AML-193 (cell line): Measurements from ENCODE around the gene ZNF655.

Experiments
- DNase-seq, 2 experiments: peaks; one replicate each; lab custom pipeline; 2025; lab: John Stamatoyannopoulos, UW

The ZNF655 gene

DNA sequence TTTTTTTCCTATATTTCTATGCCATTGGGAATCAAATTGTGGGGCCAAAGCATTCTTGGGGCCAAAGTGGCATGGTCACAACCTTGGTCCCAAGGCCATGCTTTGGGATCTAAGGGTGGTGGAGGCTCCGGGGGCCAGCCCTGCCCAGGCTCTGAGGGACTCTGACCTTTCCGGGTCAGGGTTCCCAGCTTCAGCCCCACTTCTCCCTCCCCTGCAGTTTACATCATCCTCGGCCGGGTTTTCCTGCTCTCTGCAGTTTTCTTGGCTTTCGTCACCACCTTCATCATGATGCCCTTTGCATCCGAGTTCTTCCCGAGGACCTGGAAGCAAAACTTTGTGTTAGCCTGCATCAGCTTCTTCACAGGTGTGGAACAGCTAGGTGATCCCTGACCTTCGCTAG lies 48.1 kb downstream of the ZNF655 start:
- no peak for DNase-seq

DNA sequence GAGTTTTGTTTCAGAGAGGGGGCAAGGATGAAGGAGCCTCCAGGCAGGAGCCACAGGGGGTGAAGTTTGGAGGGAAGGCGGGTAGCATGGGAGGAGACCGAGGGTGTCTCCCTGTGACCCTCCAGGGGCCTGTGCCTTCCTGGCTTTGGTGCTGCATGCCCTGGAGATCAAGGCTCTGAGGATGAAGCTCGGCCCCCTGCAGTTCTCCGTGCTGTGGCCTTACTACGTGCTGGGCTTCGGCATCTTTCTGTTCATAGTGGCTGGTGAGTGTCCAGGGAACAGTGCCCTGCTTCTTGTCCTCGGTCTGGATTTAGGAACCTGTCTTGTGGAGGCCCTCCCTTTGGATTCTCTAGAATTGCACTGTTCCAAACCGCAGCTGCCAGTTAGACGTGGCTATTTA lies 49.1 kb downstream of the ZNF655 start:
- no peak for DNase-seq

- no peak for DNase-seq
Measured at GRCh38 chr7:99614495-99614894, 56.1 kb downstream of the ZNF655 start.

- DNase-seq, result no peak
Measured at GRCh38 chr7:99615989-99616358, 57.5 kb downstream of the ZNF655 start.

DNA sequence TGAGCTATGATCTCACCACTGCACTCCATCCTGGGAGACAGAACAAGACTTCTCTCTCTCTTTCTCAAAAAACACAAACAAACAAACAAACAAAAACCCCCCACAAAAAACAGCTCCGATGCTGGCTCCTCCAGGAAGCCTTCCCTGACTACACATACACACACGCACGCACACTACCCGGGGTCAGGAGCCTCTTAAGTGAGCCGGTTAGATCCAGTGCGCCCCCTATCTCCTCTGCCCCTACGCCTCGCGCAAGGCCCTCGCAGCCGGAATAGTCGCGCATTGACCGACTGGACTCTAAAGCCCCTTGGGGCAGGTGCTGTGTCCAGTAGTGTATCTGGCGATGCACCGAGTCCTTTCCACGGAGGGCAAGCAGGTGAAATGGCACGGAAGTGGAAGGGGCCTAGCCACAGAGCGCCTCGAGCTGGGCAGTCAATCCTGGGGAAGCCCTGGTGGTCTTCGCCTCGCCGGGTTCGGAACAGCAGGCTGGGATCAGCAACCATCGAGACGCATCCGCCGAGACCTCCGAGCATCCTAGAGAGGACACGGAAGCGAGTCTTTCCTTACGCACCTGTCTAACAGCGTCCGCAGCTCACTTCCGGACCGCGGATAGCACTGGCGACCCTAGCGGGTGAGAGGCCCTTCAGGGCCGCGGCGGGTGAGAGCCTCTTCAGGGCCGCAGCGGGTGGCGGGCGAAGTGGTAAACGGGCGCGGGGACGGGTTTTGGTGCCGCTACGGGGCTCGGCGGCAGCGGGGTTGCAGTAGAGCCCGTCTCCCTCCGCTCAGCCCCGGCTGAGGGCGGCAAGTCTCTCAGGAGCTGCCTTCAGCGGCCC lies 58.1 kb downstream of the ZNF655 start, which contains the start of gene ZSCAN25:
ZSCAN25 (plus strand) TSS at position 588 of the 833 bp plus-strand sequence. CDS start 2,661 bp downstream, outside the sequence.
- DNase-seq, result peak; percentile 84

GRCh38 chr7:99617192-99617781 lies 58.8 kb downstream of the ZNF655 start:
- no peak for DNase-seq

GRCh38 chr7:99618726-99619125 lies 60.3 kb downstream of the ZNF655 start:
- DNase-seq, result no peak

- DNase-seq, result no peak
Measured at GRCh38 chr7:99619571-99620130, 61.2 kb downstream of the ZNF655 start.

- DNase-seq, result no peak
Measured at GRCh38 chr7:99621271-99621670, 62.8 kb downstream of the ZNF655 start.

- no peak for DNase-seq
Measured at GRCh38 chr7:99622596-99622995, 64.2 kb downstream of the ZNF655 start.

DNA sequence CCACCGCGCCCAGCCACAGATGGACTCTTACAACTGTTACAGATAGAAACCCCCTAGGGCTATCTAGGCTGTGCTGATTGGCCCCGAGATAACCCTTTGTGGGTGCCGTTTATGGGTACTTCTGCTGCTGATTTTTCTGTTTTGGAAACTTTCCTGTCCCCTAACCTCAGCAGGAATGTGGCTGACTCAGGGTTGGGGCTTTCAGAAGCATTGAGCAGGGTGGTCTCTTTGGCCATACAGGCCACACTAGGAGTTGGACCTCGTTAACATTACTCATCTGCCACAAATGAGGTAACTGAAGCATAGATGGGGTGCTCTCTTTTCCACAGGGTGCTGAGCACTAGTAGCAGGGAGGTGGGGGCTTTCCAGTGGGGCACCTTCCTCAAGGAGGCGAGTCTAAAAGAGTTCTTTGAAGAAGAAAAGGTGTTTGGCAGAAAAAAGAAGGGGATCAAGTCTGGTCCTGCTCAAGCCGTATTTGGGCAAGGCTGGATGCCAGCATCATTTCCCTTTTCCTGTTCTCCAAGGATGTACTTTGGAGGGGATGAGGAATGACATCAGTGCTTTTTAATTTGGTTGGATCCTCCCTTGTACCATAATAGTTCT lies 64.8 kb downstream of the ZNF655 start:
- DNase-seq, result no peak

DNA sequence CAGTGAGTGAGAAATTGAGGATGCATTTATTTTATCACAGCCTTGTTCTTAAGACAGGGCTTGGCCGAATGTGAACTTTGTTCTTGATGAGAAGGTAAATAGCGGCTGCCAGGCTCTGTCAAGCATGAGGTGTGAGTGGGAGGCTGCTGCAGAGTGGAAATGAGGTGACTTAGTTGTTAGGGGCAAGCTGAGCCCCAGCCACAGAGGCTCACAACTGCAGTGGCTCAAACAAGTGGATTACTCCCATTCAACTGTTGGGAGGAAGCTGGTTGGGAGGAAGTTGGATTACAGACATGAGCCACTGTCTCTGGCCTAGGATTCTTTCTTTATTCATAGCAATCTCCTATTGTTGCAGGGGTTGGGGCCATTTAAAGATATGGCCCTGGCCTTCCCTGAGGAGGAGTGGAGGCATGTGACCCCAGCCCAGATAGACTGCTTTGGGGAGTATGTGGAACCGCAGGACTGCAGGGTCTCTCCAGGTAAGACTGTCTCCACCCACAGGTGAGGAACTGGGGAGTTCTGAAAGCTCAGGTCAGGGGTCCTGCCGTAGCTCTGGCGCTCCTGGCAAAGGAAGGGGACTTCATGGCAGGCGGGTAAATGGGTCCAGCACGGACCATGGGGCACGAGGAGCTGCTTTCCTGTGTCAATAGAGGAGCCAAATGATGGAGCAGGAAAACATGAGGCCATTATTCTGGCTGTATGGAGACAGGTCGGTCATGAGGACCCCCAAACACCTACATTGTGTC lies 65.4 kb downstream of the ZNF655 start:
- no peak for DNase-seq

DNA sequence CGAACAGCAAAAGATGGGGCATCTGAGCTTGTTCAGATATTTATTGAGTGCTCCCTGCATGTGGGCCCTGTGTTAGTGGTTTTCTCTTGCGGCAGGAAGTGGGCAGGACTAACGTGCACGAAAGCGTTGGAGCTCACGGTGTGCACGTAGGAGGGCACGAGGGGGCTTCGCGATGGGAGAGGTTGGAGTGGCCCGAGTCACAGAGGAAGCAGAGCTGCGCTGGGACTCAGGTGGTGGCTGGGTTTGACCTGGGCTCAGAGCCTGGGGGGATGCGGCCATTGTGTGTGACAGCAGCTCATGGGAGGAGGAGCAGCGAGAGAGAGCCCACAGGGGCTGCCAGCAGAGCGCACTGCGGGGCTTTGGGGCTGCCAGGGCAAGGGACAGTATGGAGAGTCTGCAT lies 66.0 kb downstream of the ZNF655 start:
- no peak for DNase-seq

DNA sequence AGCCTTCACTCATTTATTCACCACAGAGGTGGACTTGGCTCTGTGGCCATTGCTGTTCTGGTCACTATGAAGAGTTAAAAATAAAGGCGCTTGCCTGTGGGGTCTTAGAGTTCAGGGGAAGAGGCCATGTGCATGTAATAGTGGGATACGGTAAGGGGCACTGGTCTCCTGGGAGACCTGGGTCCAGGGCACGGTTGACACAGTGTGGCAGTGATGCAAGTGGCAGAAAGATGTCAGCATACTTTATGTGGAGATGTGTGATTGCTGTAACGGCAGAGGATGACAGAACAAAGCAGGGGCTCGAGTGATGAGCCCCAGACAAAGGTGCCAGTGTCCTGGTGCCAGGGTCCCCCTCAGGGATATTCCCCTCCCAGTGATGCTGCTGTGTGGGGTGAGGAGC lies 66.9 kb downstream of the ZNF655 start:
- DNase-seq, result no peak

GRCh38 chr7:99625961-99626360 lies 67.5 kb downstream of the ZNF655 start:
- no peak for DNase-seq
